Aorta (tissue), 5 donors: Measurements from ENCODE around the gene PARD3. TPM values are rescaled to one million over a fixed set of nuclear protein-coding genes. Genes with fewer than 3 reads are reported as not detected.

Source experiments
- ATAC-seq: fragments of 200-7000 bp; cut with Tn5 transposase; one replicate; pipeline ENCODE4 v1.9.1; 2022; ENCODE audit warnings: moderate library complexity; ENCODE audit not compliant: low FRiP score
- DNase-seq, 2 donors: peaks; one replicate each; pipeline ENCODE4 v3.0.0-alpha.2; 2020
- H3K27ac ChIP-seq, 2 donors: one replicate each; pipeline ENCODE4 v1.5.1; 2013; ENCODE audit warnings: low read length in 2 of 2, mild to moderate bottlenecking in 2 of 2, moderate library complexity in 2 of 2, control low read depth in 1 of 2, inconsistent platforms in 1 of 2, low read depth in 1 of 2
- H3K27me3 ChIP-seq, 2 donors: one replicate each; pipeline ENCODE4 v1.6.1; 2013; ENCODE audit warnings: control low read depth in 1 of 2, low read length in 1 of 2, mild to moderate bottlenecking in 1 of 2, moderate library complexity in 1 of 2; ENCODE audit not compliant: insufficient read depth in 2 of 2, control insufficient read depth in 1 of 2
- H3K36me3 ChIP-seq, 2 donors: one replicate each; pipeline ENCODE4 v1.6.1; 2013; ENCODE audit warnings: control low read depth in 1 of 2, low read length in 1 of 2, mild to moderate bottlenecking in 1 of 2; ENCODE audit not compliant: insufficient read depth in 2 of 2, control insufficient read depth in 1 of 2
- H3K4me1 ChIP-seq, 2 donors: one replicate each; pipeline ENCODE4 v1.6.1; 2013; ENCODE audit warnings: low read length in 2 of 2, control low read depth in 1 of 2, mild to moderate bottlenecking in 1 of 2, moderate library complexity in 1 of 2; ENCODE audit not compliant: insufficient read depth in 2 of 2, control insufficient read depth in 1 of 2
- H3K4me3 ChIP-seq, 2 donors: one replicate each; pipeline ENCODE4 v1.5.1; 2013; ENCODE audit warnings: low read length in 2 of 2, control low read depth in 1 of 2, mild to moderate bottlenecking in 1 of 2
- H3K9me3 ChIP-seq: one replicate; pipeline ENCODE4 v1.6.1; 2013; ENCODE audit warnings: mild to moderate bottlenecking, low read length; ENCODE audit not compliant: control insufficient read depth
- WGBS, 2 donors: extraction: QIAGEN DNeasy Blood & Tissue Kit; methylation state at CpG; one replicate each; pipeline ENCODE4 v1.1.7; 2013; 5-methylcytosine and 5-hydroxymethylcytosine counted together
- intact Hi-C, 2 donors: fragments of 100-400 bp; cut with DNase I; formaldehyde crosslinking; loops; one replicate each; pipeline versions ENCODE4 v1.14.2 to v1.15.0; 2022
- polyA plus RNA-seq, 2 donors: library from polyadenylated mRNA; stranded (reverse); fragments of 200-250 nt; gene quantifications; one replicate each; pipeline ENCODE4 v1.2.3, GENCODE V29; 2013
- total RNA-seq, 2 donors: library from RNA; stranded (reverse); fragmentation: NEBNext Ultra II Directional; extraction: Animal tissue kit (Norgen Biotek cat#: 25700); gene quantifications; one replicate each; pipeline ENCODE4 v1.2.1, GENCODE V29; 2021
- donor health status: healthy with polysubstance abuse.
- donor health status: Bipolar disorder and iron deficiency.
- donor health status: DM: no; HTN: no; CAD: no.
- donor health status: DM: no; HTN: no; CAD: no.
- donor health status: DM: yes; HTN: yes; CAD: no.

PARD3 gene
- total and polyA plus RNA-seq, 4 donors, result 6.4 to 33.0 (median 28.7) TPM

- Histone ChIP-seq H3K4me3 (no peak overlapping the region), H3K4me1 (no peaks in the 10 kb centered on the region), H3K9me3 (no peaks in the 10 kb centered on the region), H3K36me3 (no peaks in the 10 kb centered on the region), H3K27me3 (no peaks in the 10 kb centered on the region), H3K27ac (peak overlapping the region in 1 of 2 donors; percentile 63)
- ATAC-seq (no peak), DNase-seq (no peak)
- WGBS, 2 donors, result 91 to 95% methylated on average over 6 of the region's 6 CpGs
- intact Hi-C loops, result no loop called here
Observed at GRCh38 chr10:34131152-34131551, 683.9 kb downstream of the PARD3 start.

GRCh38 chr10:34127676-34128075 is 687.4 kb downstream of the PARD3 start:
- H3K4me3 ChIP-seq, result no peak overlapping the region
- H3K36me3 ChIP-seq, result no peaks in the 10 kb centered on the region
- no peaks in the 10 kb centered on the region for H3K9me3 ChIP-seq
- intact Hi-C loops, result no loop called here
- no peak for DNase-seq
- ATAC-seq, result no peak
- no peak overlapping the region for H3K27ac ChIP-seq
- WGBS, 2 donors, result 94 to 96% methylated on average over 1 of the region's 1 CpG
- no peaks in the 10 kb centered on the region for H3K4me1 ChIP-seq
- H3K27me3 ChIP-seq, result no peaks in the 10 kb centered on the region

GRCh38 chr10:34126371-34127151 is 688.5 kb downstream of the PARD3 start:
- Histone ChIP-seq H3K27me3 (no peaks in the 10 kb centered on the region), H3K27ac (no peak overlapping the region), H3K36me3 (no peaks in the 10 kb centered on the region), H3K4me3 (no peak overlapping the region), H3K9me3 (no peaks in the 10 kb centered on the region), H3K4me1 (no peaks in the 10 kb centered on the region)
- intact Hi-C loops, result no loop called here
- DNase-seq (no peak), ATAC-seq (no peak)
- WGBS, 2 donors, result 85% methylated on average over 1 of the region's 1 CpG

- H3K4me1 ChIP-seq, result no peaks in the 10 kb centered on the region
- no peaks in the 10 kb centered on the region for H3K36me3 ChIP-seq
- H3K4me3 ChIP-seq, result no peak overlapping the region
- no peak for DNase-seq
- no peaks in the 10 kb centered on the region for H3K9me3 ChIP-seq
- intact Hi-C loops, result no loop called here
- ATAC-seq, result no peak
- no peak overlapping the region for H3K27ac ChIP-seq
- 47 to 51% methylated on average over 5 of the region's 5 CpGs for WGBS, 2 donors
- no peaks in the 10 kb centered on the region for H3K27me3 ChIP-seq
Observed at GRCh38 chr10:34125702-34126101, 689.4 kb downstream of the PARD3 start.

- Histone ChIP-seq H3K27ac (no peak overlapping the region), H3K4me1 (no peaks in the 10 kb centered on the region), H3K27me3 (no peaks in the 10 kb centered on the region), H3K36me3 (no peaks in the 10 kb centered on the region), H3K4me3 (no peak overlapping the region), H3K9me3 (no peaks in the 10 kb centered on the region)
- no peak for DNase-seq
- intact Hi-C loops, result no loop called here
- 79 to 80% methylated on average over 6 of the region's 6 CpGs for WGBS, 2 donors
- ATAC-seq, result no peak
Observed at GRCh38 chr10:34124522-34125035, 690.5 kb downstream of the PARD3 start.

GRCh38 chr10:34121781-34122622 is 693.1 kb downstream of the PARD3 start:
- H3K36me3 ChIP-seq, result no peaks in the 10 kb centered on the region
- peak overlapping the region in 1 of 2 donors; percentile 8 for H3K4me3 ChIP-seq
- DNase-seq (no peak), ATAC-seq (no peak)
- whole genome bisulfite sequencing, 2 donors, result 5% methylated on average over 7 of the region's 7 CpGs
- no peak overlapping the region for H3K27ac ChIP-seq
- intact Hi-C loops, result no loop called here
- H3K9me3 ChIP-seq, result no peaks in the 10 kb centered on the region
- H3K4me1 ChIP-seq, result peaks cover 0 to 4% of the 10 kb centered on the region in 2 donors
- H3K27me3 ChIP-seq, result no peaks in the 10 kb centered on the region

- no peak for ATAC-seq
- no peak overlapping the region for H3K4me3 ChIP-seq
- 85 to 89% methylated on average over 7 of the region's 7 CpGs for WGBS, 2 donors
- no peak overlapping the region for H3K27ac ChIP-seq
- intact Hi-C loops, result no loop called here
- H3K36me3 ChIP-seq, result no peaks in the 10 kb centered on the region
- no peaks in the 10 kb centered on the region for H3K9me3 ChIP-seq
- DNase-seq, result no peak
- H3K27me3 ChIP-seq, result no peaks in the 10 kb centered on the region
- H3K4me1 ChIP-seq, result peaks cover 0 to 4% of the 10 kb centered on the region in 2 donors
Observed at GRCh38 chr10:34121125-34121753, 693.9 kb downstream of the PARD3 start.

- H3K27ac ChIP-seq, result no peak overlapping the region
- H3K36me3 ChIP-seq, result no peaks in the 10 kb centered on the region
- WGBS, 2 donors, result 93 to 94% methylated on average over 25 of the region's 25 CpGs
- H3K9me3 ChIP-seq, result no peaks in the 10 kb centered on the region
- intact Hi-C loops, result no loop called here
- DNase-seq (no peak), ATAC-seq (no peak)
- H3K4me1 ChIP-seq, result peaks cover 0 to 4% of the 10 kb centered on the region in 2 donors
- H3K4me3 ChIP-seq, result no peak overlapping the region
- no peaks in the 10 kb centered on the region for H3K27me3 ChIP-seq
Observed at GRCh38 chr10:34119456-34119855, 695.6 kb downstream of the PARD3 start.
